Measurements from ENCODE around the gene ATP2B1. TPM values are rescaled to one million over a fixed set of nuclear protein-coding genes. Genes with fewer than 3 reads are reported as not detected.

ATP2B1 gene
- total RNA-seq, 1 donor from 2014 or later, result 34.5 TPM

DNA sequence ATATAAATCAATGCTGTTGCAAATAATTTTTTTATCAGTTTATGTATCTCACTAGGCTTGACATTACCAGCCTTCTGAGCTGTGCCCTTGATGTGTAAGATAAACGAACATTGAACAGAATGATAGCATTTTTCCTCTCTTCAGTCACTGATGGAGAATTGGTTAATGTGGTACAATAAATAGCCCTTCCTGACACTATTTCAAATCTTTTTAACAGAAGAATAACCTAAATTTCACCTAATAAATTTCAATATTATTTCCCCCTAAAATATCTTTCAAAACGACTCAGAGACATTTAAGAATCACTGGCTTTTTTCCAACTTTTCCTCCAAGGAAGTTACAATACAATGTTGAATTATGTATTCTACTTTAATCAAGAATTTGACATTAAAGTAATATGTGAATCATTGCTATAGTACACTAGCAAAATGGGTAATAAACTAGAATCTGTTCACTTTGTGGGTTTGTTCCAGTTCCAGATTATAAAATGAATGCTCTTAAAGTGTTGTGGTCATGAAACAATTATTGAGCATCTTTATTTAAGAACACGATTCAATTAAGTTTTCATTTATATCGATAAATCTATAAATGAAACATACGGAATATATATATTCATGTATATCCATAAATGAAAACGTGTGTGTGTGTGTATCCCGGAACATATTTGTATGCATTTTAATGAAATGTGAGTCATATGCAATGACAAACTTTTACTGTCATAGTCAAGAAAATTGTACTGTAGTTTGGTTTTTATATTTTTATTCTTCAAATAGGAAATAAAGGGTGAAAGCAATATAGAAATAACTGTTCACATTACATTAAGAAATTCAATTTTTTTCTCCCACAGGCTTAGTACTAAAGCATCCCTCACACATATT lies 2.5 kb upstream of the ATP2B1 start:
- Histone ChIP-seq H3K27ac (no peak overlapping the region), H3K27me3 (ENCODE audit: low read depth) (no peaks in the 10 kb centered on the region), H3K36me3 (no peaks in the 10 kb centered on the region), H3K4me1 (peaks cover 9% of the 10 kb centered on the region), H3K9me3 (no peaks in the 10 kb centered on the region), H3K4me3 (peak overlapping the region; percentile 87)
- DNase-seq (no peak), ATAC-seq (no peak)
- intact Hi-C loops (cut with DNase I), result no loop called here
- TF ChIP-seq, protein P1, sequence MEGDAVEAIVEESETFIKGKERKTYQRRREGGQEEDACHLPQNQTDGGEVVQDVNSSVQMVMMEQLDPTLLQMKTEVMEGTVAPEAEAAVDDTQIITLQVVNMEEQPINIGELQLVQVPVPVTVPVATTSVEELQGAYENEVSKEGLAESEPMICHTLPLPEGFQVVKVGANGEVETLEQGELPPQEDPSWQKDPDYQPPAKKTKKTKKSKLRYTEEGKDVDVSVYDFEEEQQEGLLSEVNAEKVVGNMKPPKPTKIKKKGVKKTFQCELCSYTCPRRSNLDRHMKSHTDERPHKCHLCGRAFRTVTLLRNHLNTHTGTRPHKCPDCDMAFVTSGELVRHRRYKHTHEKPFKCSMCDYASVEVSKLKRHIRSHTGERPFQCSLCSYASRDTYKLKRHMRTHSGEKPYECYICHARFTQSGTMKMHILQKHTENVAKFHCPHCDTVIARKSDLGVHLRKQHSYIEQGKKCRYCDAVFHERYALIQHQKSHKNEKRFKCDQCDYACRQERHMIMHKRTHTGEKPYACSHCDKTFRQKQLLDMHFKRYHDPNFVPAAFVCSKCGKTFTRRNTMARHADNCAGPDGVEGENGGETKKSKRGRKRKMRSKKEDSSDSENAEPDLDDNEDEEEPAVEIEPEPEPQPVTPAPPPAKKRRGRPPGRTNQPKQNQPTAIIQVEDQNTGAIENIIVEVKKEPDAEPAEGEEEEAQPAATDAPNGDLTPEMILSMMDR (IDR thresholded peaks at IDR 0.05), result no peak

DNA sequence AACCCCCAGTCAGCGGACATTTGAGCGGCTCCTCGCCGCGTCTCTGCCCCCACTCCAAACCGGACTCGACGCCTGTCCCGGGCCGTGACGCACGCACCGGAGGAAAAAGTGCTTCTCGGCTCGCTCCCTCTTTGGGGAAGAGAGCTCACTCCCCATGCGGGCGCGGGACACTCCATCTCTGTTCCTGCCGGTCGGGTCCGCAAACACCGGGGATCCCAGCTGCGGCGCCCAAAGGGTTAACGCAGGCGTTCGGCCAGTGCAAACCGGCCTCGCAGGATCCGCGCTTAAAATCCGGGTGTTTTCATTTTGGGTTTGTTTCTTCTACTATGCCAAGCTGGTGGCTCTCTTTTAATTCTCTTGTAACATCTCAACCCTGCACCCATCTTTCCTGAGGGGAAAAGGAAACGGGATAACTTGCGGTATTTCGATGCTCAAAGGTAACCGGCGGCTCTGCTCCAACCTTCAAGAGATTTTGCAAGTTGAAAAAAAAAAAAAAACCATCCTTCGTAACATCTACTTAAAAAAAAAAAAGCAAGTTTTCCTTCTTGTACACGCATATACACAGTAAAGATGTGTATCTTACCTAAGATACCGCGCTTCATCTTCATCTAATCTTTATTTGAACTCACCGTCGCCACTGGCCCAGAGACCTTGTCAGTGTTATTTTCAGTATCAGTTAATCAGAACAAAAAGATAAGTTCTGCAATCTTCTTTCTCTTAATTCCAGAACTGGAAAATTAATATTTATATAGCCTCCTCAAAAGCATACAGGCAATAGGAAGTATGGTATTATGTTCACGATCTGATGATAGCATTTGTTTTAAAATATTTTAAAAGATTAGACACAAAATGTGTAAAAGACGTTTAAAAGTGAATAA lies 1.6 kb upstream of the ATP2B1 start:
- Histone ChIP-seq H3K27me3 (ENCODE audit: low read depth) (no peaks in the 10 kb centered on the region), H3K4me1 (peaks cover 9% of the 10 kb centered on the region), H3K9me3 (no peaks in the 10 kb centered on the region), H3K4me3 (peak overlapping the region; percentile 87), H3K36me3 (no peaks in the 10 kb centered on the region), H3K27ac (peak overlapping the region; percentile 99)
- intact Hi-C loops (cut with DNase I), result no loop called here
- TF ChIP-seq, protein P1 (IDR thresholded peaks at IDR 0.05), result no peak
- peak; percentile 78 for DNase-seq
- ATAC-seq, result peak; percentile 27 to 42

DNA sequence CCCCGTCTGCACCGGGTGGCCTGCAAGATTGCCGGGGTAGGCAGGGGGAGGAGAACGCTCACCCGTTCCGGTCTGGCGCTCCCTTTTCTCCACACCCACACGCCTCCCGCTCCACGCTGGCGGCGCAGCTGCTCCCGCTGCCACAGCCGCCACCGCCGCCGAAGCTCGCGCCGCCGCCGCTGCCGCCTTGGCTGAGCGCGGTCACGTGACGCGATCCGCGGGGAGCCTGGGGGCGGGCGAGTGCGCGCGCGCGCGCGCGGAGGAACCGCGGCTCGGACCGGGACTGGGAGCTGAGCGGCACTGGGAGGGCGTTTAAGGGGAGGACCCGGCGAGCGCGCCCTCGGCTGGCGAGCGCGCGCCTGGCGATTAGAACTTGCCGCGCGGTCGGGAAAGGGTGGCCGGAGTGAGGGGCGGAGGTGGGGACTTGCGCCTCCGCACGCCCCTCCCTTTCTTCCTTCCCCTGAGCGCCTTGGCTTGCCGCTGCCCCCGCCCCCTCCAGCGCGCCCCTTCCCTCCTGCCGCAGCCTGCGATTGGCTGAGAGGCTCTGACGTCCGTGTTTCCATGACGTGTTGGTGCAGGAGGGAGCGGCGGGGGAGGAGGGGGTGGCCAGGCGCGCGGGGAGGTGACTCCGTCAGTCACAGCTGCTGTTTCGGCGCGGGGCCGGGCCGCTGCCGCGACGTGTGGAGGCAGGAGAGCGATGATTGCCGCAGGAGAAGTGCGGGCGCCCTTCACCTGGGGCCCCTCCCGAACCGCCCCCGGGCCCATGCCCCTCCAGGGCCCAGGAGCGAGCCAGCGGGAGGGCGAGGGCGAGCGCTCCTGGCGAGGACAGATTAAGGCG lies 738 bp upstream of the ATP2B1 start:
- Histone ChIP-seq H3K4me1 (peaks cover 9% of the 10 kb centered on the region), H3K27ac (peak overlapping the region; percentile 99), H3K9me3 (no peaks in the 10 kb centered on the region), H3K27me3 (ENCODE audit: low read depth) (no peaks in the 10 kb centered on the region), H3K36me3 (no peaks in the 10 kb centered on the region), H3K4me3 (peak overlapping the region; percentile 87)
- peak; percentile 91 to 97 for ATAC-seq
- TF ChIP-seq, protein P1 (IDR thresholded peaks at IDR 0.05), result no peak
- DNase-seq, result peak; percentile 99
- intact Hi-C loops (cut with DNase I), result no loop called here

DNA sequence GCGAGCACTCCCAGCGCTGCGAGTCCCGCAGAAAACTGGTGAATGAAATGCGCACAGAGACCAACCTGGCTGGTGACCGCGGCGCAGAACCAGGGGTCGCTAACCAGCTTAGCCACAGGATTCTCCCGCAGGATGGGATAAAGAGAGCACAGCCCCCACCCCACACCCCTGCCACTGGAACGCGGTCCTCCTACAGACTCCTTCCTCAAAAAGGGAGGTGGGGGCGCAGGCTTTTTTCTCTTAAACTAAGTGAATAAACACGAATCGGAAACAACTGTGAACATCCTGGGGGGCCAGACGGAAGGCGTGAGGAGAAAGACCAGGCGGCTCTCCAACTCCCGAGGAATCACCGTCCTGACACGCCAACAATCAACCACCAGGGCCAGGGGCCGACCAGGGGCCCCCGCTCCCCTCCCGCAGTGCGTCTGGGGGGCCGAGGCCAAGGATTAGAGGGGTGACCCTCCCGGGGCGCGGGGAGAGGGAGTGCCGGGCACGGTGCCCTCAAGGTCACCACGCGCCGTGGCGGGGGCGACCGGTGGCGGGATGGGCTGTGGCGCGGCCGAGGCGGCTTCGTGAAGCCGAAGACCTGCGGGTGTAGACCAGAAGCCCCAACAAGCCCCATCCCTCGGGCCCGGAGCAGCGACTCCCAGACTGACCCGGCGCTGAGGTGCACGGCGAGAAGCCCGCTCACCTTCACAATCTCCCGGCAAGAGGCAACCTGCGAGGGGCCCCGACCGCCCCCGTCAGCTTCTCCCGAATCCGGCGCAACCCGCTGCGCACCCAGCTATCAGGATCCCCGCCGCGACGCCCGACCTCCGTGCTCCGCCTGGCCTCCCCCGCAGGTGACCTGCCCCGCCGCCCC lies 704 bp downstream of the ATP2B1 start:
- peaks cover 18% of the 10 kb centered on the region for H3K4me1 ChIP-seq
- TF ChIP-seq, protein P1 (IDR thresholded peaks at IDR 0.05), result no peak
- no peaks in the 10 kb centered on the region for H3K36me3 ChIP-seq
- H3K9me3 ChIP-seq, result no peaks in the 10 kb centered on the region
- intact Hi-C loops (cut with DNase I), result no loop called here
- peak; percentile 66 for DNase-seq
- peak overlapping the region; percentile 87 for H3K4me3 ChIP-seq
- peak; percentile 0 to 4 for ATAC-seq
- peak overlapping the region; percentile 99 for H3K27ac ChIP-seq
- no peaks in the 10 kb centered on the region for H3K27me3 ChIP-seq (ENCODE audit: low read depth)

Measured in lower lobe of right lung (tissue), 2 donors.